ENCODE results near the gene GNB1.

DNA sequence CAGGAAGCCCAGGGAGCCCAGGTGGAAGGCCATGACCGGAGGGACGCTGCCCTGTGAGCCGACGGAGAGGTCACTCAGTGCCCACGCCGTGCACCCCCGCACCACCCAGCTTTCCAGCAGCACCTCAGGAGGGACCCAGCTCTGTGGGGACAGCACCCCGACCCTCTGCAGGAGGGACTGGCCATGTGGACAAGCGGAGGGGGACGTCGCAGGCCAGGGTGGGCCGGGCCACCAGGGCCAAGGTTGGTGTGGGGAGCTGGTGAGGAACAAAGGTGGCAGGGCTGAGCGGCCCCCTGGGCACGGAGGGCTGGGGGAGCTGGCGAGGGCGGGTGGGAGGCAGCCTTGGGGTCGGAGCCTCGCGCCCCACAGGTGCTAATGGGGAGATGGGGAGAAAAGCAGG is 135.5 kb downstream of the GNB1 start:
- TF ChIP-seq, protein P1, sequence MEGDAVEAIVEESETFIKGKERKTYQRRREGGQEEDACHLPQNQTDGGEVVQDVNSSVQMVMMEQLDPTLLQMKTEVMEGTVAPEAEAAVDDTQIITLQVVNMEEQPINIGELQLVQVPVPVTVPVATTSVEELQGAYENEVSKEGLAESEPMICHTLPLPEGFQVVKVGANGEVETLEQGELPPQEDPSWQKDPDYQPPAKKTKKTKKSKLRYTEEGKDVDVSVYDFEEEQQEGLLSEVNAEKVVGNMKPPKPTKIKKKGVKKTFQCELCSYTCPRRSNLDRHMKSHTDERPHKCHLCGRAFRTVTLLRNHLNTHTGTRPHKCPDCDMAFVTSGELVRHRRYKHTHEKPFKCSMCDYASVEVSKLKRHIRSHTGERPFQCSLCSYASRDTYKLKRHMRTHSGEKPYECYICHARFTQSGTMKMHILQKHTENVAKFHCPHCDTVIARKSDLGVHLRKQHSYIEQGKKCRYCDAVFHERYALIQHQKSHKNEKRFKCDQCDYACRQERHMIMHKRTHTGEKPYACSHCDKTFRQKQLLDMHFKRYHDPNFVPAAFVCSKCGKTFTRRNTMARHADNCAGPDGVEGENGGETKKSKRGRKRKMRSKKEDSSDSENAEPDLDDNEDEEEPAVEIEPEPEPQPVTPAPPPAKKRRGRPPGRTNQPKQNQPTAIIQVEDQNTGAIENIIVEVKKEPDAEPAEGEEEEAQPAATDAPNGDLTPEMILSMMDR (IDR thresholded peaks at IDR 0.05 in 2 of 3, conservative IDR thresholded peaks at IDR 0.05 in 1 of 3; ENCODE audit: control insufficient read depth in 2 of 3, extremely low read depth in 1 of 3, insufficient read depth in 1 of 3, low read depth in 3 of 3, low read length in 3 of 3): no peak
- TF ChIP-seq EGR1 (IDR thresholded peaks at IDR 0.05; ENCODE audit: borderline replicate concordance in 1 of 2, low read depth in 2 of 2, low read length in 2 of 2): no peak
- TF ChIP-seq NFYB (IDR thresholded peaks at IDR 0.05; ENCODE audit: insufficient read depth, low read depth, low read length): no peak
- TF ChIP-seq POLR2AphosphoS5 (IDR thresholded peaks at IDR 0.05; ENCODE audit: low read length): no peak
- TF ChIP-seq FOXM1 (IDR thresholded peaks at IDR 0.05; ENCODE audit: low read depth, low read length): no peak

Data from GM12878 (cell line).